NCI-H2171 (cell line): ENCODE data around the gene JAG2.

Experiments used
- DNase-seq: peaks from one replicate; lab custom pipeline; 2025; lab: John Stamatoyannopoulos, UW

Gene JAG2

GRCh38 chr14:105168496-105168978 is at the start of gene JAG2:
TSS of gene JAG2 (minus strand) at chr14:105168776. CDS start at chr14:105168420, 356 bp downstream.
- peak; percentile 83 for DNase-seq

- DNase-seq = no peak
Measured at GRCh38 chr14:105217774-105218173, 49.2 kb upstream of the JAG2 start.

GRCh38 chr14:105216490-105217247 is 48.1 kb upstream of the JAG2 start:
- no peak for DNase-seq

GRCh38 chr14:105215602-105216001 is 47.0 kb upstream of the JAG2 start:
- DNase-seq = no peak

GRCh38 chr14:105214324-105214915 is 45.8 kb upstream of the JAG2 start:
- no peak for DNase-seq

- DNase-seq = no peak
Measured at GRCh38 chr14:105213361-105213760, 44.8 kb upstream of the JAG2 start.

GRCh38 chr14:105212541-105213300 is 44.1 kb upstream of the JAG2 start:
- DNase-seq = no peak

GRCh38 chr14:105211758-105212089 is 43.1 kb upstream of the JAG2 start:
- no peak for DNase-seq

- no peak for DNase-seq
Measured at GRCh38 chr14:105211086-105211757, 42.6 kb upstream of the JAG2 start.

GRCh38 chr14:105210266-105211025 is 41.9 kb upstream of the JAG2 start:
- DNase-seq = no peak

GRCh38 chr14:105209646-105210045 is 41.1 kb upstream of the JAG2 start:
- no peak for DNase-seq

- DNase-seq = no peak
Measured at GRCh38 chr14:105209091-105209490, 40.5 kb upstream of the JAG2 start.

GRCh38 chr14:105208738-105209075 is 40.1 kb upstream of the JAG2 start:
- DNase-seq = no peak

- no peak for DNase-seq
Measured at GRCh38 chr14:105207996-105208737, 39.6 kb upstream of the JAG2 start.

GRCh38 chr14:105207460-105207901 is 38.9 kb upstream of the JAG2 start:
- DNase-seq = no peak

- no peak for DNase-seq
Measured at GRCh38 chr14:105206873-105207272, 38.3 kb upstream of the JAG2 start.

- no peak for DNase-seq
Measured at GRCh38 chr14:105205673-105206208, 37.2 kb upstream of the JAG2 start.

GRCh38 chr14:105204931-105205672 is 36.5 kb upstream of the JAG2 start:
- no peak for DNase-seq

GRCh38 chr14:105204206-105204930 is 35.8 kb upstream of the JAG2 start:
- no peak for DNase-seq
